ENCODE measurements around the gene GPHN.

Gene GPHN

DNA sequence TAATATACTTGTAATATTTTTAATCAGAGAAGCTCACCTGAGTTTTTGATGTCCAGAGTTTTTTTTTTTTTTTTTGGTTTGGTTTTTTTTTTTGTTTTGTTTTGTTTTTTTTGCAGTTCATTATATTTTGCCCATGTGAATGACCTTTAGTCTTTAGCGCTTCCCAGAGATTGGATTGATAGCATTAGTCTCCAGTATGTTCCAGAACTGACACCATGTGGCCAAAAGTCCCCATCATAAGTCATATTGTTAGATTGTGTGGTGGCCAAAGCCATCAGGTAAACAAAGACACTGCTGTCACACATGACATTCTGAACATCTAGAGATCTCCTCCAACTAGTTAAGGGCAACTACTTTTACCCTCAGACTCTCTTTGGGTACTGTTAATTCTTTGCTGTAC, 408.5 kb downstream of the GPHN start:
- DNase-seq (ENCODE audit: extremely low read depth in 1 of 2, low read depth in 1 of 2): no peak

DNA sequence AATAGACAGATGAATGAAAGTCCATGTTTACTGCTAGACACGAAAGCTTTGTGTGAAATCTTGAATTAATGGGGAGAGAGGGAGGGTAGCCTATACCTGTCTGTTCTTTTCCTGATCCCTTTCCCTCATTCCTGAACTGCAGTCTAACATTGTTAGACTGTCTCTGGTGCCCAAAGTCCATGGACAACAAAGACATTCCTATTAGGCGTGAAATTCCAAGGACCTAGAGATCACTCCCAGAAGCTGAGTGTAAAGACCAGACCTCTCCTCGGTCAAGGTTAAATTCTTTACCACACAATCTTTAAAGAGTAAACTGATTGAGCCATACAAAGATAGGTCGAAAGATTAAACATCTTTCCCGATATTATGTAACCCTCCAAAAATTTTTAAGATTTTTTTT, 410.6 kb downstream of the GPHN start:
- DNase-seq (ENCODE audit: extremely low read depth in 1 of 2, low read depth in 1 of 2): no peak

DNA sequence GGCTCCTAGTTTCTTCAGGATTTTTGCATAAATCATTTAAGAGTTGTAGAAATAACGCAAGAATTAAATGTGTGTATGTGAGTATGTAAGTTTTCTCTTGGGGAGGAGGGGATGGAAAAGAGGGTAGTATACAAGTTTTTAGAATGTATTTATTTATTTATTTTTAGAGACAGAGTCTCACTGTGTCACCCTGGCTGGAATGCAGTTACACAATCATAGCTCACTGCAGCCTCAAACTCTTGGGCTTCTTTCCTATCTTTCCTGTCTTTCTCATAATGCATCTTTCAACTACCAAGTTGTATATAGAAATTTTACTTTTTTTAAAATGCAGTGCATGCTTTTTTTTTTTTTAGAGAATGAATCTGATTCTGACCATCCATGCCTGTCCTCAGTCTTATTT, 412.2 kb downstream of the GPHN start:
- DNase-seq (ENCODE audit: extremely low read depth in 1 of 2, low read depth in 1 of 2): no peak

DNA sequence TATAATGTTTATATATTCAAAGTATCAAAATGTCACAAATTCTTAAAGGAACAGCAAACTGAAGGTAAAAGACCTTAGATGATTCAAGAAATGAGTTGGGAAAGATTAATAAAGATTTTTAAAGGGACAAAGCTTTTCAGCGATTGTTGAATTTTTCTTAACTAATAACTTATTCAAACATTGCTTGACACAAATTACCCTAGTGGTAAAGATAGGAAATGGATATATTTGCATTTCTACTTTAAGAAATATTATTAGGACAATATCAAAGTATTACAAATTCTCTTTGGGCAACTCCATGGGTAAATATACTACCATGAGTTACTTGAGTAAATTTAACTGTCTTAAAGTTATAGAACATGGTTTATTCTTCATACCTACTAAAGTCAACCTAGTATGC, 415.3 kb downstream of the GPHN start:
- no peak for DNase-seq (ENCODE audit: extremely low read depth in 1 of 2, low read depth in 1 of 2)

DNA sequence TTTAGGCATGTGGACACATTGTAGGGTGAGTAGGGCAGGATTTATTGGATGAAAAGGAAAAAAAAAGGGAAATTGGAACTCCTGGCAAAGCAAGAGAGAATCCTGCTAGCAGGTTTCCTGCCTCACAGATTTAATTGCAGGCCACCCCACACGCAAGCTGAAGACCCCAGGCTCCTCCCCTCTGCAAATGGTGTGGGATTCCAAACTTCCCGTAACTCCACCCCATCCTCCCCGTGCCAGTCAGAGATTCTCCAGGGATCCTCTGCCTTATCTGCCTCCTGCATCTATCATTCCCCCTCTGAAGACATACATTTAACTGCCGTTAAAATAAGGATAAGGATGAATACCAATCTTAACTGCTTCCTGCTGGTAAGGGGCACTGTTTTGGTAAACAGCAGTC, 431.5 kb downstream of the GPHN start:
- no peak for DNase-seq (ENCODE audit: extremely low read depth in 1 of 2, low read depth in 1 of 2)

DNA sequence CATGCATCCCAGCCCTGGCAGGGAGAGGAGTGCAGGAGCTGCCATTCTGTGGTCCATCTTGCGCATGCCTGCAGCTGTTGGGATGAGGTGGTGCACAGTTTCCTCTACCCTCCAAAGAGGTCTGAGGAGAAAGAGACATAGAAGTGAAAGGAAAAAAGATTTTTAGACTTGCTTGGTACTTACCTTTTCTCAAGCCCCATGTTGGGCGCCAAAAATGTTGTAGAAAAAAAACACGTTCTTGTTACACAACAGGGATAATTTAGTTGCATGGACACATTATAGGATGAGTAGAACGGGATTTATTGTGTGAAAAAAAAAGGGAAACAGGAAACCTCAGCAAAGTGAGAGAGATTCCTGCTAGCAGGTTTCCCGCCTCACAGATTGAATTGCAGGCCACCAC, 436.9 kb downstream of the GPHN start:
- DNase-seq (ENCODE audit: extremely low read depth in 1 of 2, low read depth in 1 of 2): no peak

DNA sequence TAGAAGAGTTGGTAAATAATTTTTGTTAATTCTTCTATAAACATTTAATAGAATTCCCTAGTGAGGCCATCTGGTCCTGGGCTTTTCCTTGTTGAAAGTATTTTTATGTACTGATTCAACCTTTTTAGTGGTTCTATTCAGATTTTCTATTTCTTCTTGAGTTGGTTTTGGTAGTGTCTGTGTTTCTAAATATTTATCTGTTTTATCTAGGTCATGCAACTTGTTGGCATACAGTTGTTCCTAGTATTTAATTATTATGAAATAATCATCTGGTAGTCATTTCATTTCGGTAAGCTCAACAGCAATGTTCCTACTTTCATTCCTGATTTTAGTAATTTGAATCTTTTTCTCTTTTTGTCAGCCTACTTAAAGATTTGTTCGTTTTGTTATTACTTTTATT, 447.2 kb downstream of the GPHN start:
- DNase-seq (ENCODE audit: extremely low read depth in 1 of 2, low read depth in 1 of 2): no peak

DNA sequence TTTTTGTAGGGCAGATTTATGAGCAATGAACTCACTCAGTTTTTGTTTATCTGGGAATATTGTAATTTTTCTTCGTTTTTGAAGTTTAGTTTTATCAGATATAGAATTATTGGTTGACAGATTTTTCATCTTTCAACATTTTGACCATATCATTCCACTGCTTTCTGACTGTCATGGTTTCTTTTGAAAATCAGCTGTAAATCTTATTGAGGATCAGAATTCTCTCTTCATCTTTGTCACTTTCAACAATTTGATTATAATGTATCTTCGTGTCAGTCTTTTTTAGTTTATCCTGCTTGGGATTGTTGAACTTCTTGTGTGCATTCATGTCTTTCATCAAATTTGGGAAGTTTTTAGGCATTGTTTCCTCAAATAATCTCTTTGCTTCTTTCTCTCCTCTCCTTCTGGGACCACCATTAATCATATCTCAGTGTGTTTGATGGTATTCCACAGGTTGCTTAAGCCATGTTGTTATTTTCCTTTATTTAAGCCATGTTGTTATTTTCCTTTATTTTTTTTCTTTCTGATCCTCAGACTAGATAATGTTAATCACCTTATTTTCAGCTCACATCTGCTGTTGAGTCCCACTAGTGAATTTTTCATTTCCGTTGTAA, 451.6 kb downstream of the GPHN start:
- DNase-seq (ENCODE audit: extremely low read depth in 1 of 2, low read depth in 1 of 2): no peak

DNA sequence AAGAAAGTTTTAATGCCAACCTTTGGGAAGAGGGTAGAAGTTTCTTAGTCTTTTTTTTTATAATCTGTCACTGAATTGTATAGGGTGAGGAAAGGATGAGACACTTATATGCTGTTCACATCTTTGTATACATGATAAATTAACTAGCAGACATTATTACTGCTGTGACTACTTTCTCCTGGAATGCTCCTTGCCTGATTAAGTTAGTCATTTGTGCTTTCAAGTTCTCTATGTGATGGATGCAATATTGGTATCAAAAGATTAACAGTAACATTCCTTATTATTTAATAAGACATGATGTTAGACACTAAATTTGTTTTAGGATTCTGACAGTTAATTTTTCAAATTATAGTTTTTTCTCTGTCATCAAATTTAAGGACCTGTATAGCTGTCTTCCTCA, 457.9 kb downstream of the GPHN start:
- DNase-seq (ENCODE audit: extremely low read depth in 1 of 2, low read depth in 1 of 2): no peak

DNA sequence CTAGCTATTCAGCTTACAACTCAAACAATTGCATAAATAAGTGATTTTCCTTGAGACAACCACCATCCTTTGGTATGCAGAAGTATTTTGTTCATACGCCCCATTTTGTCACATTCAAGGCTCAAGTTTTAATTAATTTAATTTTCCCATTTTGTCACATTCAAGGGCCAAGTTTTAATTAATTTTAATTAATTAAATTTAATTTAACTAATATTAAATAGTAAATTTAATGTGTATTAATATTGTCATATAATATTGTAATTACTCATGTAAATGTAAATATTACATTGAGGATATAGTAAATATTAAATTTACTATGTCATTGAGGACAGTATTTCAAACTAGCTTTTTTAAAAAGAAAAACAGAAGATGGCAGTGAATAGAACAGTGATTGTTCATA, 464.5 kb downstream of the GPHN start:
- DNase-seq (ENCODE audit: extremely low read depth in 1 of 2, low read depth in 1 of 2): no peak

DNA sequence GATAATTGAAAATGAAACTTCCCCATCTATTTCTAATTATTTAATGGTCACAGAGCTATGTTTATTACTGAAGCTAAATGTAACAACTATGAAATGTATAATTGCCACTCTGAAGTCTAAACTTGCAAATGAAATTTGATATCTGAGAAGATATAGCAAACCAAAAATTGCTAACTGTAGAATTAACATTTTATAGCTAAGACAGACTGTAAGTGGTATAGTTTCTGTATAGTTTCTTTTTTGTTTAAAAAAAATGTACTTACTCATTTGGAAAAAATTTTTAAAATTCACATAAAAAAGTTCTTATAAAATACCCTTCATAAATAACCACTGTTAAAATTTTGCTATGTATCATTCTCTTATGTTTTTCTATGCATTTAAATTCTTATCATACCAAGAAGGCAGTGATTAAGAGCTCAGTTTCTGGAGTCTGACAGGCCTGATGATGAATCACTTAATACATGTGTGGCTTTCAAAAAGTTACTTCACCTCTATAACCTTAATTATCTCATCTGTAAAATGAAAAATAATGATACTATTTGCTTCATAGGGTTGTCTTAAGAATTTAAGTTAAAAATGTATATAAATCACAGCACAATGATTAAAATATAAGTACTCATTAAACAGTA, 466.6 kb downstream of the GPHN start:
- DNase-seq (ENCODE audit: extremely low read depth in 1 of 2, low read depth in 1 of 2): no peak

DNA sequence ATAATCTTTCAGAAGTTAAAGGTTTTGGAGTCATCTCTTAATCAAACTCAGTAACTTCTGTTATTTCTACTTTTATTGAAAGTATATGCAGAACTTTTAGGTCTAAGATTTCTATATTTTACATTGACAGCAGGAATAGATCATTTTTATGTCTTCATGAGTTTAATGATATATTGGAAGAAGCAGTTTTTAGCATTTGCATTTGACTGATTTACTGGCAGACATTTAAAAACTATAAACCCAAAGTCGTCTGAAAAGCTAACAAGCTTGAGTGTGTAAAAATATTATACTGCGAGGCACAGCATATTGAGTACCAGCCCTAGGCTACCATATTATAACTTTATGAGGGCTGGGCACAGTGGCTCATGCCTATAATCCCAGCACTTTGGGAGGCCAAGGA, 467.3 kb downstream of the GPHN start:
- no peak for DNase-seq (ENCODE audit: extremely low read depth in 1 of 2, low read depth in 1 of 2)

DNA sequence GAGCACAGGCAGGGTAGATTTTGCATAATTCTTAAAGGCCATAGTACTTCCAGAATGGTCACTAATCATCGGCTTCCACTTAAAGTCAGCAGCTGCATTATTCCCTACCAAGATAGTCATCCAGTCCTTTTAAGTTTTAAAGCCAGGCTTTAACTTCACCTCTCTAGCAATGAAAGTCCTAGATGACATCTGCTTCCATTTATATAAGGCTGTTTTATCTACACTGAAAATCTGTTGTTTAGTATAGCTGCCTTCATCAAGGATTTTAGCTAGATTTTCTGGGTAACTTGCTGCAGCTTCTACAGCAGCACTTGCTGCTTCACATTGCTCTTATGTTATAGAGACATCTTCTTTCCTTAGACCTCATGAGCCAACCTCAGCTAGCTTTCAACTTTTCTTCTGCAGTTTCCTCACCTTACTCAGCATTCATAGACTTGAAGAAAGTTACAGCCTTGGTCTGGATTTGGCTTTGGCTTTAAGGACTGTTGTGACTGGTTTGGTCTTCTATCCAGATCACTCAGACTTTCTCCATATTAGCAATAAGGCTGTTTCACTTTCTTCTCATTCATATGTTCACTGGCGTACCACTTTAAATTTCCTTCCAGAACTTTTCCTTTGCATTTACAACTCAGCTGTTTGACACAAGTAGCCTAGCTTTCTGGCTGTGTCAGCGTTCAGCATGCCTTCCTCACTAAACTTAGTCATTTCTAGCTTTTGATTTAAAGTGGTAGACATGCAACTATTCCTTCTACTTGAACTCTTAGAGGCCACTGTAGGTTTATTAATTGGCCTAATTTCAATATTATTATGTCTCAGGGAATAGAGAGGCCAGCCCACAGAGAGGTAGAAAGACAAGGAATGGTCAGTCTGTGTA, 471.4 kb downstream of the GPHN start:
- no peak for DNase-seq (ENCODE audit: extremely low read depth in 1 of 2, low read depth in 1 of 2)

DNA sequence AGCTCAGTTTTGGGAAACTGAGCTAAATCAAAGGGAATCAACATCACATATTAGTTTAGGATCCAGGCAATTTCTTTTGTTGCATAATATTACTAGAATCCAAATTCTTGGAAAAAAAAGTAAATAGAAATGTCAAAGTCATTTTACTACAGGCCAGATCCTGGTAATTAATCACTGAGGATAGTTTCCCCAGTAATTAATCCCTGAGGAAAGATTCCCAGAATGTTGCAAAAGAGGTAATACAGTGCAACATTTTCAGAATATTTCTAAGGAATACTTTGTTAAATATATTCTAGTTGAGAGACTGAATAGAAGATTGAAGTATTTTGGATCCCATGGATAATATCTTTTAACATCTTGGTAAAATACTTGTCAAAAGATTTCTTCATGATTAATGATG, 474.3 kb downstream of the GPHN start:
- no peak for DNase-seq (ENCODE audit: extremely low read depth in 1 of 2, low read depth in 1 of 2)

DNA sequence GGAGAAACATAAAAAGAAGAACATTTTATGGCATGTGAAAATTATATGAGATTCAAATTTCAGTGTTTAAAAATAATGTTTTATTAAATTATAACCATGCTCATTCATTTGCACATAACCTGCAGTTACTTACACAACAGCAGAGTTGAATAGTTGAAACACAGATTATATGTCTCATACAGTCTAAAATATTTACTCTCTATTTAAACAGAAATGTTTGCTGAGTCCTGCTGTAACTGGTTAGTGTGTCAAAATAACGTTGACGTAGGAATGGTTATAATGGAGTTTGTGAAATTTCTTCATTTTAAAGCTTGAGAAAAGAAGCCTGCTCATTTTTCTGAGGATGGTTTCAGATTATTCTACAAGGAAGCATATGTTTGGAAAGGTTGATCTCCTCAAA, 484.8 kb downstream of the GPHN start:
- no peak for DNase-seq (ENCODE audit: extremely low read depth in 1 of 2, low read depth in 1 of 2)

DNA sequence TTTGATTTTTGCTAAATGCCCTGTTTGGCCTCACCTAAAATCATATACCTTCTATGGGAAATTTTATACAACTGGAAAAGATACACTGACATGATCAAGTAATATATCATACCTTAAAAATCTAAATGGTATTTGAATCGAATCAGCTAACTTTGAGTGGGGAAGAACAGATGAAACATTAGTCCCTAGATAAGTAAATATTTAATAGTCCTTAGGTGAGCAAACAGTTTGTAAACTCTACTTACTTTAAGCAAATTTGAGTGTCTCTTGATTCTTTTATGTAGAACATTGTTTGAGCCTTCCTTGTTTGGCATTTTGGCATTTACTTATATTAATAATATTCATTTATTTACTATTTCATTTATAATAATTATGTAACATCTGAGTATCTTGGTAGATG, 485.6 kb downstream of the GPHN start:
- no peak for DNase-seq (ENCODE audit: extremely low read depth in 1 of 2, low read depth in 1 of 2)

DNA sequence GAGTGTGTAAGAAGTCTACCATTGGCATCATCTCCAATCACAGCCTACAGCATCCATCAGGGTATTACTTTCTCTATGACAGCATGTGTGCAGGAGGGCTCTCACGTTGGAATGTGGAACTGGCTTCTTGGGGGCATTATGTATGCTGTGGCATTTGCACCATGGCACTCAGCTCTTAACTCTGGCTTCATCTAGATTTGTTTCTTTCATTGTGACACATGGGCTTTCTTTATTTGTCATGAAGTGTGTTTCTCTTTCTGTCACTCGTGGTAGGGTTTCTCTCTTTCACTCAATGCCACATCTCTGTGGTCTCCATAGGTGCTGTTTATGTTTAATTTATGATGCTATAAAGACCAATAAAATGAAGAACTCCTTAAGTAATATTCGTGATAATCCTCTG, 490.1 kb downstream of the GPHN start:
- DNase-seq (ENCODE audit: extremely low read depth in 1 of 2, low read depth in 1 of 2): no peak

DNA sequence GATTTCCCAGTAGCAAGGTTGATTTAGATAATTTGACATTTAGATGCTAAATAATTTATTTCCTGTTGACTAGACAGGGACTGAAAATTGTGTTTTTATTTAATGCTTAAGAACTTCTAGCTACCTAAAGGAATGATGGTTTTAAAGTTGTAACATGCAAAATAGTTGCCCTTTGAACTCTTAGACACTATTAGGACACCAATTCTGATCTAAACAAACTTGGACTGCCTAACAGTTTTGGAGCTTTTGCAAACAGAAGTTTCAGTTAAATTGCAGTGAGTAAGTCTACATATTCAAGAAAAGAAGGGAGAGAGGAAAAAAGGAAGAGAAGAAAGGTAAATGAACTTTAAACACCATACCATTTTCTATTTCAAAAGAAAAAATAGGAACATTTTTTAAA, 492.0 kb downstream of the GPHN start:
- DNase-seq (ENCODE audit: extremely low read depth in 1 of 2, low read depth in 1 of 2): no peak

DNA sequence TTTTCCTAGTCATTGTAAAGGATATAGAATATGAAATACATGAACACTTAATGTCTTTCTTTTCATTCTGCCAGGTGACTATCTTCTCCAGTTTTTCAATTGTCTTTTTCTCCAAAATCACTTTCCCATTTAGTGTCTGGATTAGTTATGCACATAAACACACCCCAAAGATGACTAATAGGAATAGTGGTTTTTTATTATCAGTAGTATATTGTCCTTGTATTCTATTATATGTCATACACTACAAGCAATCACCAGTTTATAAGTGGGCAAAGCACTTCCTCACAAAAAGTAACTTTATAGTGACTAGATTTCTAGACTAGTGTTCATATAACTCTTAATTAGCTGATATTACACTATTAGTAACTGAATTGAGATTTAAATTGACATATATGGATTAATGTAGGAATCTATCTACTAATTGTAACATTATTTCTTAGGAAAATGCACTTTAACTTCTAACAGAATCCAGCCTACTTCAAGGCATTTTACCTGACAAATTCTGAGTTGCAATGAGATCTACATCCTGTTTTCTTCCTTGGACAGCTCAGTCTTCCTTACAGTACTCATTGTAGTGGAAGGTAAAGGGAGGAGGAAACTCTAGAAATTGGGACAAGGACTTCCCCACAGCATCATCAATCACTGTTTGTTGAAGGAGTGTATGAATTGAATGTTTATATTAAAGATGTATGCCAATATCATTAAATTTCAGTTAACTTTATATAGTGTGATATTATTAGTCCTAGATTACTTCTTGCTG, 495.2 kb downstream of the GPHN start:
- DNase-seq (ENCODE audit: extremely low read depth in 1 of 2, low read depth in 1 of 2): no peak

DNA sequence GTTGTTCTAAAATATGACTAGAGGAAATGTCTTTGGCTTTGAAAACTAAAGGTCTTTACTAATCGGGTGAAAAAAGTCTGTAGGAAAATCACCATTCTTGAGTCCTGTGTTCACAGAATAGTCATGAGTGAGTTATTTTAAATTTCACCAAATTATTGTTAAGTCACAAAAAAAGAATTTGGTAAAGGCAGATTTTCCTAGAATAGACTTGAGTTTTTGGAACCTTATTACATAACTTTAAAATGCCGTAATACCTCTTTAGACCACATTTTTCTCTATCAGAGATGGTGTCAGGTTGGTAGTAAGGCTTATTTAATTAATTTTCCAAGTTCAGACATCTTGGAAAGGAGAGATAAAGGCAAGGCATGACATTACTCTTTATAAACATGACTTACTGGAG, 496.6 kb downstream of the GPHN start:
- no peak for DNase-seq (ENCODE audit: extremely low read depth in 1 of 2, low read depth in 1 of 2)

DNA sequence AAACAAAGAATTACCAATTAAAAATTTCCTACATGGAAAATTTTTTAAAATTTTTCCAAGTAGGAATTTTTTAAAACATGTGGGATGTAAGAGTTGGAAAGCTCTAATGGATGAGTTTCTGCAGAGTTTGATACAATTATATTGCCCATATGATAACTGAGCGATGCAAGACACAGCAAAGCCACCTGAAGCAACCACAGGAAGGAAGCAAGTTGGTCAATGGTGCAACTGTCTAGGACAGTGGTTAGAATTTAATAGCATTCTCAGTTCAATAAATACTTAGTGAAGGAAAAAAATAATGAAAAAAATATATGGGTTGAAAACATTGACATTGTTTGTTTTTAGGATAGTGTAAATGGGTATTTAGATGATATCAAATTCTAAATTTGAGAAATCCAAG, 502.7 kb downstream of the GPHN start:
- DNase-seq (ENCODE audit: extremely low read depth in 1 of 2, low read depth in 1 of 2): no peak

DNA sequence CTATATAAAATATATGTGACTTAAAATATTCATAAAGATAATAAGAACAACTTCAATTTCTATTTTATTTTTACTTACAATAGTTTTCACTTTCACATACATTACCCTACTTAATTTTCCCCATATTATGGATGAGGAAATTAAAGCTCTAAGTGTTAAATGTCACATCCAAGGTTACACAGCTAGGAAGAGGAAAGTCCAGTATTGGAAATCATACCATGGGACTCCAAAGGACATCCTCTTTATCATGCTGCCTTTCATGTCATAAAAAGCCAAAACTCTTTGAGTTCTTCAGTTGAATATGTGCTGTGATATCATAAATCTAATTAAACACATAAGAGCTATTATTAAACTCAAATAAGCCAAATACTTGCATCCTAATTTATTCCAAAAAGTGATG, 508.9 kb downstream of the GPHN start:
- DNase-seq (ENCODE audit: extremely low read depth in 1 of 2, low read depth in 1 of 2): no peak
